SW 1271 (cell line): ENCODE measurements around the gene MRPL21.

Experiments used
- DNase-seq, 2 experiments: peaks; one replicate each; lab custom pipeline; 2025; lab: John Stamatoyannopoulos, UW

Gene MRPL21

DNA sequence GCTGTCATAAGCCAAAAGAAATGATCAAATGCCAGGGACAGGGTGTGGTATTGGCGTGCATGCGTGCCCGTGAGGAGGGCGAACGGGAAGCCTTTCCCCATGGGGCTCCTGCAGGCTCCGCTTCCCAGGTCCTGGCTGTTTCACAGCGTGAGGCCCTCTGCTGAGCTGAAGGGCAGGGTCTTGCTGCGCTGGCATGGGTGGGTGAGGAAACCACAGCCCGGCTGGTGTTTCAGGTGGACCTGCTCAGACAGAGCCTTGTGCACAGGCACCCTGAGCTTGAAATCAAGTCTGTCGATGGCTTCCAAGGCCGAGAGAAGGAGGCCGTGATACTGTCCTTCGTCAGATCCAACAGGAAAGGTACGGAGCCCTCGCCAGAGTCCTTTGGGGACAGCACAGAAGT is 31.4 kb upstream of the MRPL21 start:
- DNase-seq: no peak

DNA sequence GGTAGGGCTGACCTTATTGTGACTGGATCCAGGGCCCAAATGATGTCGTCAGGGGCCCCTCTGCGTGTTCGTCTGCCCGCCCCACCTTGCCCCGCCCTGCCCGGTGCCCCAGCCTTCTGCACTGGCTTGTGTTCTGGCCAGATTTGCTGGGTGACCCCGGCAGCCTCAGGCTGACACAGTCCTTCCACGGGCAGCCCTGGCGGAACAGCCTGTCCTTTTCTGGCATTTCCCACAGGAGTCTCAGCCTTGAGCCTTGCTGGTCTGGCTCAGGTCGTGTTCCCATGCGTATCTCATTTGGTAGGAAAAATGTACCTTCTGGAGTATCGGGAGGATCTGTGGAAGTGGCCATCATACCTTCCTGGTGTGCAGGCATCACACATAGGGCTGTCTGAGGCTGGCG is 31.0 kb upstream of the MRPL21 start:
- DNase-seq: no peak

DNA sequence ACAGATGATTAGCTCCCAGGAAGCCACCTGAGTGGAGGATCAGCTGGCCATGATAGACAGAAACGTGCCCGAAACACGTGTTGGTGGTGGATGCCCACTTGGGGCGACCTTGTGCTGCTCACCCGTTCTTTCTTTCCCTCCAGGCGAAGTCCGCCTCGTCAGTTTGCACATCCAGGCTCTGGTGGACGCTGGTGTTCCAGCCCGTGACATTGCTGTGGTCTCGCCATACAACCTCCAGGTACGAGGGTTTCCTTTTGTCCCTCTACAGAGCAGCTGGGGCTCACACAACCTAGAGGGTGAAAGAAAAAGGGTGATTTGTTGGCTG is 30.7 kb upstream of the MRPL21 start:
- no peak for DNase-seq

DNA sequence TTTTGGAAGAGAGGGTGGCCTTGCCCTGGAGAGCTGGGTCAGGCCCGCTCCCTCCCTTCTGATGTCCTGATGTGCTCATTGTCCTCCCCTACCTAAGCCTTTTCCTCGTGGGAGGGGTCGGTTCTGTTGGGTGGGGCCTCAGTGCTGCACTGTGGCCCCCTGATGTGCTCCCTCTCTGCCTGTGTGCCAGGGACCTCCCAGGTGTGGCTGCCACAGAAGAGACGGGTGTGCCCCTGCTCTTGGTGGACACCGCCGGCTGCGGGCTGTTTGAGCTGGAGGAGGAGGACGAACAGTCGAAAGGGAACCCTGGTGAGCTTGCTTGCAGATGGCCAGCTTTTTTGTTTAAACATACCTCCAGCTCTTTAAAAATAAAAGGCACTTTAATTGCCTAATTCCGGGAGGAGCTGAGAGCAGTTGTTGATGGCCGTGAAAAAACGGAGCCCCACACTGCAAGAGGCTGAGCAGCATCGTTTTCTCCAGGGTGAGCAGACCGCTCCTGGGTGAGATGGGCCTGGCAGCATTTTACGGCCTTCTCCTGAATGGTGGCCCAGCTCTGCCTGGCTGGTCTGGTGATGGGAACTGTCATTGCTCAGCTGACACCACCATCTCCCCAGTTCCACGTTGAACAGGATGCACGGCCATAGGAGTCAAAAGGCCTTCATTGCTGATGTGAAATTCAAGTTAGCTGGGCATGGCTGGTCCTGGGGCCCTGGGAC is 30.1 kb upstream of the MRPL21 start:
- no peak for DNase-seq

DNA sequence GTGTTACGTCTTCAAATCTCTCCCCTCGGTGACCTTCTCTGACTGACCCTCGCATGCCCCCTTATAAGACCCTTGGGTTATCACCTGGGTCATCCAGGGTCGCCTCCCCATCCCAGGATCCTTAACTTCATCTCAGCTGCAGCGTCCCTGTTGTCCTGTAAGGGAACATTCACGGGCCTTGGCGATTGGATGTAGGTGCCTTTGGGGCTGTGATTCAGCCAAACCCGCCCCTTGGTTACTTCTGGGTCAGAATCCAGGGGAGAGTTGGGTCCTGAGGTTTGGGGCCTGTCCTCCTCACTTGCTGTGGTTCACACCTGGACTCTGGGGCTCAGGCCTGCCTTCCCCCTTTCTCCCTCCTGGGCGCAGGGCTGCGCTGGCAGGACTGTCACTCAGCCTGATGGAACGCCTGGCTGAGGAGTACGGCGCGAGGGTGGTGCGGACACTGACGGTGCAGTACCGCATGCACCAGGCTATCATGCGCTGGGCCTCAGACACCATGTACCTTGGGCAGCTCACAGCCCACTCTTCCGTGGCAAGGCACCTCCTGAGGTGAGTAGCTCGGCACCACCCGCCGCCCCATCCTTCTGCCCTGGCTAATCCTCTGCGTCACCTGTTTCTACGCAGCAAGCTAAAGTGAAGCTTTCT is 29.4 kb upstream of the MRPL21 start:
- DNase-seq: no peak

DNA sequence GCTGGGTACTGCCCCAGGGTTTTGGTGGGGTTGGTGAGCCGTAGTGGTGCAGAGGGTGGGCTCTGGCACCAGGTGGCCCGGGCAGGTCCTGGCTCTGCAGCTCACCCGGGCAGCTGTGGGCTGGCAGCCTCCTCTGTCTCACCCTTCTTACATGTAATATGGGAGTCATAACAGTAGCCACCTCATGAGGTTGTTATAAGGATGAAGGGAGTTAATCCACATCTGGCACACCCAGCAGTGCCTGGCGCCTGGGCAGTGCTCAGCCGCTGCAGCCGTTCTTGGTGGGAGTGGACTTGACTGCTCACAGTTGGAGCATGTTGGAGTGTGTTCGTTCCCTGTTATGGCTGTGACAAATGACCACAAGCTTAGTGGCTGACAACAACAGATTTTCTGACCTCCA is 28.7 kb upstream of the MRPL21 start:
- DNase-seq: no peak

DNA sequence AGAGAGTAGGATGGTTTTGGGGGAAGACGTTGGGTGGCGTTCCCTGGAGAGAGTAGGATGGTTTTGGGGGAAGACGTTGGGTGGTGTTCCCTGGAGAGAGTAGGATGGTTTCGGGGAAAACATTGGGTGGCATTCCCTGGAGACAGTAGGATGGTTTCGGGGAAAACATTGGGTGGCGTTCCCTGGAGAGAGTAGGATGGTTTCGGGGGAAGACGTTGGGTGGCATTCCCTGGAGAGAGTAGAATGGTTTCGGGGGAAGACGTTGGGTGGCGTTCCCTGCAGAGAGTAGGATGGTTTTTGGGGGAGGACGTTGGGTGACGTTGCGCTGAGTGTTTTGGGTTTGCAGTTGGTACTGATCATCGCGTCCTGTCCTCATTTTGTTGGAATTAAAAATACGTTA is 28.3 kb upstream of the MRPL21 start:
- DNase-seq: no peak

DNA sequence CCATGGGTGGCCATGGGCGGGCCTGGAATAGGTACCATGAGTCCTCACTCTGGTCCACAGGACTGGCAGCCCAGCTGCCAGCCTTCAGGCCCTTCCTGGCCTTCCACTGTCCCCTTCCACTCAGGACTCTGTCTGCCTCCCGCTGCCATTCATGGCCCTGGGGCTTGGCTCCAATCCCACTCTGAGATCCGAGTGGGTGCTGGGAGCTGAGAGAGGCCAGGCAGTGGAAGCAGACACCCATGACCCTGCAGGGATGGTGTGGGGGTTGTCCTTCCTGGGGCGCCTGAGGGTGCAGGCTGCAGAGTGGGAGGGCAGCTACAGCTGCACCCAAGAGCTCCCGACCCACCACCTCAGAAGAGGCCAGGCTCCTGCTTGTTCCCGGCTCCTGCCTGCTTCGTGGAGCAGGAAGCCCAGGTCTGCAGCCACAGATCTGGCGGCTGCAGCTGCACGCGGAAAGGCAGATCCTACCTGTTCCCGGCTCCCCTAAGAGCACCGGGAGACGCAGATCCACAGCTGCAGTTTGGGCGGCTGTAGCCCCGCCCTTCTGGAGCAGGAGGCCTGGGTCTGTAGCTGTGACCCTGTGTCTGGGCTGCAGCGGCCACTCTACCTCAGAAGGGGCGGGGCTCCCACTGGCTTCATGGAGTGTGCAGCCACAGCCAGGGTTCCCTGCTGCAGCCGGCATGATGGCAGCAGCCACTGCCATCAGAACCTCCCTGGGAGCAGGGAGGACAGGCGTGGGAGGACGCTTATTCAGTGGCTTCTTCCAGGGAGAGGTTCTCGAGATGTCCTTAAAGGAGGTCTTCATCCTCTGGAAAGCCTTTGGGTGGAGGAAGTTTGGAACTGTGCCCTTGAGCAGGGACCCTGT is 27.6 kb upstream of the MRPL21 start:
- DNase-seq: no peak

DNA sequence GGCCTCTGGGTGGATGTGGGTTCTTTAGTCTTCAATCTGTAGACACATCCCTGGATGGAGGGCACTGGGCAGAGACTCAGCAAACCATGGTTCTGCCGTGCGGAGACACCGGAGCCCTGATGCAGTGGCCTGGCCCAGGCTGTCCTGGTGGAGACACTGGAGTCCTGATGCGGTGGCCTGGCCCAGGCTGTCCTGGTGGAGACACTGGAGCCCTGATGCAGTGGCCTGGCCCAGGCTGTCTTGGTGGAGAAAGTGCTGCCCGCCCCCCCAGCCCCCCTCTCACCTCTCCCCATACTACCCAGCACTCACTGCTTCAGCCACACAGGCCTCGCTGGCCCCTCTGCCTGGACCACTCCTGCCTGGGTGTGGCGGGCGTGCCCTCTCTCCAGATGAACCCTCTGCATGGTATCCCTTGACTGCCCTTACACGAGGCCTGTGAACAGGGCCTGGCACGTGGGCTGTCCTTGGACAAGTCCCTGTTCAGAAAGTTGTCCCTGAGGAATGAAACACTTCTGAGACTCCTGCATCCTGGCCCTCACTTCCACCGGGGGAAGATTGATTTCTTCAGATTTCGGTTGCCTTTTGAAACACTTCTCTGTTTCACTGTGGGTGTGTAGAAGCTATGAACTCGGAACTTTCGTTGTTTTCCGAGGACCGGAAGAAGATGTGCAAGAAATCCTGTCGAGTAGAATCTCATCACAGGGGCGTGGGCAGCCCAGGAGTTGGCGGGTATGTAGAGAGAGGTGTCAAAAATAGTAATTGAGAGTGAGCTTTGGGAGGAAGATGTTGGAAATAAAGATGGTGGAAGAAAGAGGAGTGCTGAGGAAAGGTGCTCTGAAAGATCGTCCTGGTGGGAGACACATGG is 26.3 kb upstream of the MRPL21 start:
- no peak for DNase-seq

DNA sequence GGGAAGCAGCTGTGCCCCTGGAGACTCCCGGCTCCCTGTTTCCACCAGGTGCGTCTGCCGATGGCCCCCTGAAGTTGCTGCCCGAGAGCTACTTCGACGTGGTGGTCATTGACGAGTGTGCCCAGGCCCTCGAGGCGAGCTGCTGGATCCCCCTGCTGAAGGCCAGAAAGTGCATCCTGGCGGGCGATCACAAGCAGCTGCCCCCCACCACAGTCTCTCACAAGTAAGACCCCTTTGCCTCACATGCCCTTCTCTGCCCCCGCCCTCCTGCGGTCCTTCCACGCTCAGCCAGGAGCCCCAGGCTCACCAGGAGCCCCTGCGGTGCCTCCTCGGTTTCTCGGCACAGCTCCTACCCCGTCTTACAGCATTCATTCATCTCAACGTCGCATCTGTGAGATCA is 25.5 kb upstream of the MRPL21 start:
- no peak for DNase-seq

DNA sequence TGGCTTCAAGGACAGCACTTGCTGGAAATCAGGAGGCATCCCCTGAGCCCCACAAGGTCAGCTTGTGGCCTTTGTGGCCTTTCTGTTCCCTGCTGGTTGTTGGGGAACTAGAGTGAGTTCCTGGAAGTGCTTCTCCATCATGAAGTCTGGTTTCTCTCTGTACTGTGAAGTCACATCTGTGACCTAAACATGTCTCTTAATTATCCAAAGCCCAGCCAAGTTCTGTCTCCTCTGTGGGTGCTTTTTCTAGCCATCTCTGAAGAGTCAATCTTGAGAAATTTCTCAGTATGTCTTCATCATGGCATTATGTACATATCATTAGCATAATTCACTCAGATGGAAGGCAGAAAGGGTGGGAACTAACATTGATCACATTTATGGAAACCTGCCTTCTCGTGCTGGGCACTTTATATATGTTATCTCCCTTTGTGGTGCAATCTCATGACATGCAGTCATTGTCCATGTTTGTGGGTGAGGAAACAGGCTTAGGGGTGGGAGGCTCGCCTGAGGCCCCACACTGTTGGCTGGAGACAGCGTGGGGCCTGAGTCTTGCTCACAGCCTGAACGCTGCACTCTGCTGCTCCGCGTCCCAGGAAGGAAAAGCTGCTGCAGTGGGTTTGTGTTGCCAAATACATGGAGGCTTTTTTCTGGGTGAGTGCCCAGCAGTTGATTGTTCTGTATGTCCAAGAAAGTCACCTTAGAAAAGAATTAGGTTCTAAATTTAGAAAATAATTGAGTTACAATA is 24.7 kb upstream of the MRPL21 start:
- DNase-seq: no peak

DNA sequence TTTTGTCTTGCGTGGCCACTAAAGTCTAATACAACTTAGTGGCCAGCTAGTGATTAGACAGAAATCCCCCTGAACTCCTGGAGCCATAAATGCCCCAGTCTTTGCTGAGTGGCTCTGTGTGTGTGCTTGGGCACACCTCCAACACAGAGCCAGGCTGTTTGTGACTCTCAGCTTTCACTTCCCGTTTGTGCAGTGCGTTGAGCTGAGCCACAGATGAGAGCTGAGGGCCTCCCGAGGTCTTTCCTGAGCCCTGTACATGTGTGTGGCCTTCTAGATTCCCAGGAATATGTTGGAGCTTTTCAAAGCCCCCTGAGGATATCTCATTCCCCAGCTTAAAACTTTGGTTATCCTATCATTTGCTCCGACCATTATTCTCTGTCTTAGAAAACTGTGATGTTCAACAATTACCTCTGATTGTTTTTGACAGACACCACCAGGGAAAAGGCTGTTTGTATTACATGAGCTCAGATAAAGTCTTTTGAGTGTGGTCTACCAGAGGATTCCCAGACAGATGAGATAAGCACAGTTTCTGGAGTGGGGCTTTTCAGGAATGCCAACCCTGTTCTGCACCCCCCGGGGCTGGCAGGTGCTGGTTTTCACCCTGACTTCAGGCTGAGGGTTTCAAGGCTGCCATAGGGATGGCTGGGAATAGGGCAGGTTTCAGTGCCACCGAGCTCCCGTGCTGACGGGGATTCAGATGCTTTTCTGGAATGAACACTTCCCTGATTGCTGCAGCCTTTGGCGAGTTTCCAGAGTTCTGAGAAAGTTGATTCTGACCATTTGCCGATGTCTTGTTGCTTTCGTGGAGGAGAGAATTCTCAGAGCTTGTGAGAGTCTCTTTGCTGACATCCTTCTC is 23.9 kb upstream of the MRPL21 start:
- no peak for DNase-seq

DNA sequence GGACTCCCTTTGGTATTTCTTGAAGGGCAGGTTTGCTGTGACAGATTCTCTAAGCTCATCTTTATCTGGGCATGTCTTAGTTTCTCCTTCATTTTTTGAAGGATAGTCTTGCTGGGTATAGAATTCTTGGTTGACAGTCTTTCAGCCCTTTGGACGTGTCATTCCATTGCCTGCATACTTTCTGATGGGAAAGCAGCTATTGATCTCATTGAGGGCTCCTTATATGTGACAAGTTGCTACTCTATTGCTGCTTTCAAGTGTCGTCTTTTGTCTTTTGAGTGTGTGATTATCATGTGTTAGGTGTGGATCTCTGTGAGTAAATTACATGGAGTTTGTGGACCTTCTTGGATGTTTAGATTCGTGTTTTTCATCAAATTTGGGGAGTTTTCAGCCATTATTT is 22.0 kb upstream of the MRPL21 start:
- no peak for DNase-seq

DNA sequence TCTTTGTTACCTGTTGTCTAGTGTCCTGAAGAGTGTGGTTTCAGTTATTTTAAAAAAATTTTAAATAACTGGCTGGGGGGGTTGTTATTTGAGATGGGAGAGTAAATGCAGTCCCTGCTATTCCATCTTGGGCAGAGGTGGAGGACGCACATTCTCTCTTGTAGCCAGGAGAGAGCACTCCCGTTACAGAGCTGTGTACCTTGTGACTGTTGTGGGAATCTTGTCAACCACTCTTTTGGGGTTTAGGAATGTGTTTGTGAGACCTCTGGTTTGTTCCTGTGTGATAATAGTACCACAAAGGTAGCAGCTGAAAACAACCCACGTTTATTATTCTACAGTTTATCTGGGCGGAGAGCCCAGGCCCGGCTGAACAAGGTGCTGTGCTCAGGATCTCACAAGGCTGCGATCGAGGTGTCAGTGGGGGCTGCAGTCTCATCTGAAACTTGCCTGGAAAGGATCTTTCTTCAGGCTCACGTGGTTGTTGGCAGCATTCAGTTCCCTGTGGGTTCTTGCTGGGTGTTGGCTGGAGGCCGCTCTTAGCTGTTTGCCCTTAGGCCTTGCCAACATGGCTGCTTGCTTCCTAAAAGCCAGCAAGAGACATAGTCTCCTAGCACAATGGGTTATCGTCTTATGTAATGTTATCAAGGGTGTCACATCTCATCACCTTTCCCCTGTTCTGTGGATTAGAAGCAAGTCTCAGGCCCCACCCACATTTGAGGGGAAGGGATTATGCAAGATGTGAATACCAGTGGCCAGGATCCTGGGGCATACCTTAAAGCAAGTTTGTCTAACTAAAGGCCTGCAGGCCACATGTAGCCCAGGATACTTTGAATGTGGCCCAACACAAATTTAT is 20.7 kb upstream of the MRPL21 start:
- no peak for DNase-seq

DNA sequence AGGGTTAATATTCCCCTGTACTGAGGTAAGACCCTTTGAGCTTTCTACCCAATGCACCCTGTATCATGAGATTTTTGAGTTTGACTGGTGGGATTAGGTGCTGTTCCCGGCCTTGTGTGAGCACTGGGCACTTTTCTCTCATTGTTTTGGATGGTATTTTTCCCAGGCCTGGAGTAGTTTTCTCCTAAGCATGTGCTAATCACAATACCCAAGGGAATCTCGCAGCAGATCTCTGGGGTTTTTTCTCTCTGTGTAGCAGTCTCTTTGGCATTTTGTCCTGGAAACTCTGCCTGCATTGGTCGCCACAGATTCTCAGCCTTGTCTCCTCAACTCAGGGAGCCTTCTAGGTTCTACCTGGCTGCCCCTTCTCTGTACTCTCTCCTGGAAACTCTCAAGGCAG is 20.0 kb upstream of the MRPL21 start:
- DNase-seq: no peak

DNA sequence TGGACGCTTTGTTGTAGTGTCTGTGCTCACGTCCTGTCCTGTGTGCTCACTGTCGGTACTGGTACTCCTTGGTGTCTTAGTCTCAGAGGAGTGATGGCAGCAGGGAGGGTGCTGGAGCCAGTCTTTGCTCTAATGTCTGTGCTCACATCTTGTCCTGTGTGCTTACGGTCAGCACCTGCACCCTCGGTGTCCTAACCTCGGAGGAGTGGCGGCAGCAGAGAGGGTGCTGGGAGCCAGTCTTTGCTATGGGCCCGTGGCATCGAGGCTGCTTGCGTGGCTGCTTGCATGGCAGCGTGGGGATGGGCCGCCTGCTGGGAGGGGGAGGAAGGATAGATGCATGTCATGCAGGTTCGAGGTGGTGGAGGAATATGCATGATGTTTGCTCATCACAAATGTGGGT is 12.8 kb upstream of the MRPL21 start:
- no peak for DNase-seq

DNA sequence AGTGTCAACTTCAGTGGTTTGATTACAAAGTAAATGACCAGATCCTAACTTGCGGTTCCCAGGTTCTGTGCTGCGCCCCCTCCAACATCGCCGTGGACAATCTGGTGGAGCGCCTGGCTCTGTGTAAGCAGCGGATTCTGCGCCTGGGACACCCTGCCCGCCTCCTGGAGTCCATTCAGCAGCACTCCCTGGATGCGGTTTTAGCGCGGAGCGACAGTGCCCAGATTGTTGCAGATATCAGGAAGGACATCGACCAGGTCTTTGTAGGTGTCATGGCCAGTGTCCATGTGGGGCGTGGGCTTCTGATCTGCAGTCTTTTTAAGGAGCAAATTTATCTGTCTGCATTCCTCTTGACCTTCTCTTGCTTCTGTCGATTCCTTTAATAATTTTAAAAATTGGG is 11.1 kb upstream of the MRPL21 start:
- no peak for DNase-seq

DNA sequence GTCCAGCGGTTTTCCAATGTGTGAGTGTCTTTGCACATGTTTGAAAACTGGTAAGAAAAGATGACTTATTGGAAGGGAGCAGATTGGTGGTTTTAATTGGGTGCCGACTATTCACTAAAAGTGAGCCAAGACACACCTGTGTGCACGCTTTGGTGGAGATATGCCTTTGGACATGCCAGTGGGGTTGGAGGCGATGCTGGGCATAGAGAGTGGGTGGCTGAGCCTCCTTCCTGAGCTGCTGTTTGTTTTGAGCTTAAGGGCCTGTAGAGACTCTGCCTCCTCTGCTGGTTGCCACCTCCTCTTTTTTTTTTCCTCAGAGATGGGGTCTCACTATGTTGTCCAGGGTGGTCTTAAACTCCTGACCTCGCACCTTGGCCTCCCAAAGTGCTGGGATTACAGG is 9.6 kb upstream of the MRPL21 start:
- DNase-seq: no peak

DNA sequence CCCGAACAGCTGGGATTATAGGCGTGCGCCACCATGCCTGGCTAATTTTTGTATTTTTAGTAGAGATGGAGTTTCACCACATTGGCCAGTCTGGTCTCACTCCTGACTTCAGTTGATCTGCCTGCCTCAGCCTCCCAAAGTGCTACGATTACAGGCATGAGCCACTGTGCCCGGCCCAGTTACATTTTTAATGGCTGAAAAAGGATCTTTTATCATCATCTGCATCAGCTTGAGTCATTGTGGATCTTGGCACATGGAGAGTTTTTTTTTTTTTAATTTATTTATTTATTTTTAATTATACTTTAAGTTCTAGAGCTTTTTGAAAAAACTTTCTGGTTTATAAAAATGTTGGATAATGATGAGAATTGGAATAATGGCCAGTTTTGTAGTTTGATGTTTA is 8.6 kb upstream of the MRPL21 start:
- DNase-seq: no peak

DNA sequence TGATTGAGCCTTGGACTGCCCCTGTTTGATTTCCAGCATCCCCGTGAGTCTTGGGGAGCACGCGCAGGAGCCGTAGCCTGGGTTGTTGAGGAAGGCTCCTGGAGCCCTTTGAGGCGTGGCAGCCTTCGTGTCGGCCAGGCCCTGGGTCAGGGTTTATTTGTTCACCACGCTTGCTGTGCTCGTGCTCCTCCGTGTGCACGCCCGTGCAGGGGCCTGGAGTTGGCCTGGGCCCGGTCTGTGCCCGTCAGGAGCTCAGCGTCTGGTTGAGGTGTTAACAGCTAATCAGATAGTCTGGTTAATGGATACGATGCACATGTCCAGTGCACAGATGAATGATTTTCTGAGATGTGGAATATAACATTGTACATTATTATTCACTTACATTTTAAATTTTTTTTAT is 8.1 kb upstream of the MRPL21 start:
- no peak for DNase-seq
